Gastrocnemius medialis (tissue), 4 donors: ENCODE measurements around the gene RNF25. TPM values are rescaled to one million over a fixed set of nuclear protein-coding genes. Genes with fewer than 3 reads are reported as not detected.

ENCODE experiments used
- ATAC-seq, 2 donors: fragments of 150-250 bp; one replicate each; pipeline ENCODE4 v1.9.1; 2016
- DNase-seq, 2 donors: peaks; one replicate each; pipeline ENCODE4 v3.0.0-alpha.2; 2019
- H3K27ac ChIP-seq, 4 donors: fragments of 200-600 bp; sonication (generic); 1 replicate in 1 of 4; 2 replicates in 3 of 4; pipeline ENCODE4 v1.5.1; 2016 to 2018; ENCODE audit warnings: mild to moderate bottlenecking in 2 of 4, moderate library complexity in 1 of 4
- H3K27me3 ChIP-seq, 3 donors: fragments of 200-600 bp; sonication (generic) in 2 of 3; 1 replicate in 1 of 3; 2 replicates in 2 of 3; pipeline versions ENCODE4 v1.5.1 to v1.6.0; 2016 to 2019; ENCODE audit warnings: mild to moderate bottlenecking in 1 of 3, moderate library complexity in 1 of 3
- H3K36me3 ChIP-seq, 2 donors: fragments of 200-600 bp; sonication (generic) in 1 of 2; one replicate each; pipeline ENCODE4 v1.5.1; 2017 to 2018
- H3K4me1 ChIP-seq, 2 donors: fragments of 200-600 bp; sonication (generic) in 1 of 2; one replicate each; pipeline ENCODE4 v1.5.1; 2016 to 2017; ENCODE audit warnings: mild to moderate bottlenecking in 2 of 2
- H3K4me3 ChIP-seq, 4 donors: fragments of 200-600 bp; sonication (generic) in 3 of 4; 1 replicate in 1 of 4; 2 replicates in 3 of 4; pipeline ENCODE4 v1.5.1; 2016 to 2019; ENCODE audit warnings: mild to moderate bottlenecking in 2 of 4
- H3K9me3 ChIP-seq, 3 donors: fragments of 200-600 bp; sonication (generic) in 2 of 3; 1 replicate in 1 of 3; 2 replicates in 2 of 3; pipeline ENCODE4 v1.5.1; 2016 to 2019
- CTCF ChIP-seq, 5 experiments: fragments of 450-650 bp in 3 of 5; fragments of 200-600 bp in 2 of 5; sonication (generic) in 2 of 5; IDR thresholded peaks in 4 of 5; conservative IDR thresholded peaks in 1 of 5; 1 replicate in 4 of 5; 2 replicates in 1 of 5; pipeline ENCODE4 v1.5.1; 2016 to 2019; ENCODE audit warnings: antibody characterized with exemption in 5 of 5, mild to moderate bottlenecking in 3 of 5, moderate library complexity in 3 of 5
- POLR2A ChIP-seq, 2 donors: fragments of 450-650 bp; IDR thresholded peaks; one replicate each; pipeline ENCODE4 v1.6.1; 2017; ENCODE audit warnings: antibody characterized with exemption in 2 of 2, mild to moderate bottlenecking in 2 of 2, moderate library complexity in 2 of 2
- in situ Hi-C, 4 donors: fragments of 200-750 bp; cut with MboI; loops; one replicate each; pipeline versions ENCODE4 v1.15.0 to v1.8.0; 2017; ENCODE audit warnings: low sequenced_read_pairs in 4 of 4
- intact Hi-C: fragments of 100-400 bp; cut with DNase I; formaldehyde crosslinking; loops from one replicate; pipeline ENCODE4 v1.15.1; 2023; ENCODE audit warnings: low total_unique reads
- total RNA-seq, 4 donors: library from RNA; depleted of rRNA; stranded (reverse); fragments of >200 nt; gene quantifications; one replicate each; pipeline versions ENCODE4 v1.1.0 to v1.2.3, GENCODE V29; 2016

RNF25 gene
- total RNA-seq, 4 donors from 2014 or later = 11.7 to 39.1 (median 26.1) TPM

- intact Hi-C loops = no loop called here
- DNase-seq = no peak
- H3K9me3 ChIP-seq = no peaks in the 10 kb centered on the region
- H3K4me3 ChIP-seq = no peak overlapping the region
- no peak overlapping the region for H3K27ac ChIP-seq
- peaks cover 15 to 20% of the 10 kb centered on the region in 2 donors for H3K4me1 ChIP-seq
- TF ChIP-seq CTCF (IDR thresholded peaks at IDR 0.05 in 4 of 5, conservative IDR thresholded peaks at IDR 0.05 in 1 of 5) (no peak), POLR2A (IDR thresholded peaks at IDR 0.05) (no peak)
- no peak for ATAC-seq
- peaks cover 0 to 69% of the 10 kb centered on the region in 2 donors for H3K36me3 ChIP-seq
- no peaks in the 10 kb centered on the region for H3K27me3 ChIP-seq
- in situ Hi-C loops = loop anchor here in 3 of 4 donors (25.0 kb wide), 3 partner anchors 250 to 725 kb away; partner anchors contain the start of genes TMBIM1 (in 3 of the 3), VIL1 (in 2 of the 3) and DNPEP (in 1 of the 3)
Observed at GRCh38 chr2:218662377-218662776, 9.4 kb downstream of the RNF25 start.

DNA sequence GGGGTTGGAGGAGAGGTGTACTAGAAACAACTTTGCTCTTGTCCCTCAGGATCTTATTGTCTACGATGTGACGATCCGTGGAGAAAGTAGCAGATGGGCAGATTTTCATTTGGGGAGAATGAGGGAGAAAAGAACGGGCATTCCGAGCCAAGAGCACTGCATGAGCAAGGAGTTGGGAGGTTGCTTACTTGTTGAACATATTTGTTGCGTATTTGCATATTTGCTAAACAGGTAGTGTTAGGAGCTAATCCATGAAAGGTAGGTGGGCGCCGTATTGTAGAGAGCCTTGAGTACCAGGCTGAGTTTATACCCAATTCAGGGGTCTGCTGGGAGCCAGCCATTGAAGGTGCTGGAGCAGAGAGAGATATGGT is 11.8 kb downstream of the RNF25 start:
- H3K27ac ChIP-seq = peak overlapping the region; percentile 95 to 98 (median 97)
- peaks cover 37 to 40% of the 10 kb centered on the region in 2 donors for H3K4me1 ChIP-seq
- ATAC-seq = no peak
- H3K27me3 ChIP-seq = no peaks in the 10 kb centered on the region
- peaks cover 0 to 47% of the 10 kb centered on the region in 2 donors for H3K36me3 ChIP-seq
- no peak for DNase-seq
- no peaks in the 10 kb centered on the region for H3K9me3 ChIP-seq
- TF ChIP-seq CTCF (IDR thresholded peaks at IDR 0.05 in 4 of 5, conservative IDR thresholded peaks at IDR 0.05 in 1 of 5) (no peak), POLR2A (IDR thresholded peaks at IDR 0.05) (no peak)
- intact Hi-C loops (loop anchor here (1.0 to 5.0 kb wide), 7 partner anchors 12 to 368 kb away; partner anchors contain the start of genes CNOT9, CTDSP1, PLCD4 and PRKAG3), in situ Hi-C loops (loop anchor here in 3 of 4 donors (25.0 kb wide), 3 partner anchors 248 to 727 kb away; partner anchors contain the start of genes TMBIM1 (in 3 of the 3), VIL1 (in 2 of the 3) and DNPEP (in 1 of the 3))
- peak overlapping the region; percentile 76 to 93 (median 84) for H3K4me3 ChIP-seq

GRCh38 chr2:218659258-218659987 is 12.4 kb downstream of the RNF25 start, which contains the start of the genes BCS1L and ZNF142:
Gene BCS1L (plus strand): TSS chr2:218659683. CDS start chr2:218660988, 1,305 bp downstream.
Gene ZNF142 (minus strand): TSS chr2:218659623. CDS start chr2:218656429, 3,194 bp downstream.
- H3K9me3 ChIP-seq = no peaks in the 10 kb centered on the region
- peaks cover 41 to 45% of the 10 kb centered on the region in 2 donors for H3K4me1 ChIP-seq
- peak within 1 kb of the TSS; percentile 76 to 93 (median 84) for H3K4me3 ChIP-seq
- intact Hi-C loops (loop anchor here (1.0 to 5.0 kb wide), 7 partner anchors 13 to 367 kb away; partner anchors contain the start of genes CNOT9, CTDSP1, PLCD4 and PRKAG3), in situ Hi-C loops (loop anchor here in 3 of 4 donors (25.0 kb wide), 3 partner anchors 247 to 728 kb away; partner anchors contain the start of genes TMBIM1 (in 3 of the 3), VIL1 (in 2 of the 3) and DNPEP (in 1 of the 3))
- peak; percentile 89 to 90 for TF ChIP-seq POLR2A (IDR thresholded peaks at IDR 0.05)
- TF ChIP-seq CTCF (IDR thresholded peaks at IDR 0.05 in 4 of 5, conservative IDR thresholded peaks at IDR 0.05 in 1 of 5) = no peak
- peak; percentile 73 to 77 for ATAC-seq
- no peaks in the 10 kb centered on the region for H3K27me3 ChIP-seq
- peak; percentile 91 to 92 for DNase-seq
- H3K27ac ChIP-seq = peak within 1 kb of the TSS; percentile 95 to 98 (median 97)
- peaks cover 0 to 47% of the 10 kb centered on the region in 2 donors for H3K36me3 ChIP-seq

DNA sequence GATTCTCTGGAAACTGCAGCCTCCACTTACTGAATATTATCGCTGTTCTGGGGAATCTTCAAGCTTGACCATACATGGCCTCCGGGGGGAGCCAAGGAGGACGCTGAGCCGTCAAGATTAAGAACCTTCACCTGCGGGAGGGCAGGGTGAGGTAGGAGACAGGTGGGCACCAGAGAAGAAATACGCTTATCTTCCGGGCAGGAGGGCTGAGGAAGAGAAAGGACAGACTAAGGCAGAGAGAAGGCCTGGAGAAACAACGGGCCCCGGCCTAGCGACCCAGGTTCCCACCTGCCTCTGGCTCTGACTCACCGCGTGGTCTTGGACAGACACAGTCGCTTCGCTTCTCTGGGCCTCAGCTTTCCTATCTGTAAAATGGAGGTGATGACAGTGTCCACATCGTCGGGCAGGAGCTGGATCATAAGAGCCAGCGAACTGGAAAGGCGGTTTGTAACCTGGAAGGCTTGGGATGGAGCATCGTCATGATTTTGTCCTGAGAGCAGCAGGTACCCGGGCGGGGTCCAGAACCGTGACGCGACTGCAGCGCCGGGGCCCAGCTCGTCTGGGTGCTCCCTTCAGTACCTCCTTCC is 13.0 kb downstream of the RNF25 start:
- peaks cover 46% of the 10 kb centered on the region in 2 donors for H3K4me1 ChIP-seq
- intact Hi-C loops (loop anchor here (1.0 to 5.0 kb wide), 7 partner anchors 14 to 366 kb away; partner anchors contain the start of genes CNOT9, CTDSP1, PLCD4 and PRKAG3), in situ Hi-C loops (loop anchor here in 3 of 4 donors (25.0 kb wide), 3 partner anchors 246 to 729 kb away; partner anchors contain the start of genes TMBIM1 (in 3 of the 3), VIL1 (in 2 of the 3) and DNPEP (in 1 of the 3))
- peak overlapping the region; percentile 76 to 93 (median 84) for H3K4me3 ChIP-seq
- DNase-seq (no peak), ATAC-seq (no peak)
- TF ChIP-seq POLR2A (IDR thresholded peaks at IDR 0.05) = no peak
- TF ChIP-seq CTCF (IDR thresholded peaks at IDR 0.05 in 4 of 5, conservative IDR thresholded peaks at IDR 0.05 in 1 of 5) = no peak
- peaks cover 0 to 47% of the 10 kb centered on the region in 2 donors for H3K36me3 ChIP-seq
- peak overlapping the region; percentile 95 to 98 (median 97) for H3K27ac ChIP-seq
- H3K9me3 ChIP-seq = no peaks in the 10 kb centered on the region
- no peaks in the 10 kb centered on the region for H3K27me3 ChIP-seq
